Psoas muscle (tissue), 8 donors: ENCODE measurements around the gene GNAT3. TPM values are rescaled to one million over a fixed set of nuclear protein-coding genes. Genes with fewer than 3 reads are reported as not detected.

Experiments used
- ATAC-seq, 4 donors: fragments of 200-7000 bp; cut with Tn5 transposase; one replicate each; pipeline ENCODE4 v1.9.1; 2020; ENCODE audit warnings: moderate library complexity in 3 of 4, mild to moderate bottlenecking in 2 of 4
- DNase-seq, 2 donors: peaks; one replicate each; pipeline ENCODE4 v3.0.0-alpha.2; 2020
- H3K27ac ChIP-seq: fragments of 200-600 bp; one replicate; pipeline ENCODE4 v1.8.0; 2022
- H3K27me3 ChIP-seq, 3 donors: fragments of 200-600 bp in 1 of 3; one replicate each; pipeline versions ENCODE4 v1.6.1 to v1.8.0; 2013 to 2022; ENCODE audit warnings: low read length in 2 of 3, mild to moderate bottlenecking in 2 of 3, moderate library complexity in 1 of 3; ENCODE audit not compliant: insufficient read depth in 3 of 3
- H3K36me3 ChIP-seq, 2 donors: fragments of 200-600 bp in 1 of 2; one replicate each; pipeline versions ENCODE4 v1.6.1 to v1.8.0; 2013 to 2022; ENCODE audit warnings: low read depth in 1 of 2, mild to moderate bottlenecking in 1 of 2, moderate library complexity in 1 of 2; ENCODE audit not compliant: insufficient read depth in 1 of 2
- H3K4me1 ChIP-seq: fragments of 200-600 bp; one replicate; pipeline ENCODE4 v1.8.0; 2022
- H3K4me3 ChIP-seq: fragments of 200-600 bp; one replicate; pipeline ENCODE4 v1.8.0; 2022; ENCODE audit warnings: mild to moderate bottlenecking
- H3K9me3 ChIP-seq: fragments of 200-600 bp; one replicate; pipeline ENCODE4 v1.8.0; 2022
- WGBS, 3 donors: extraction: QIAGEN DNeasy Blood & Tissue Kit; methylation state at CpG; one replicate each; pipeline versions ENCODE4 v1.1.6 to v1.1.7; 2013; 5-methylcytosine and 5-hydroxymethylcytosine counted together
- intact Hi-C, 2 donors: fragments of 100-400 bp; cut with DNase I; formaldehyde crosslinking; loops; one replicate each; pipeline versions ENCODE4 v1.11.0 to v1.14.2; 2022
- polyA plus RNA-seq, 3 donors: library from polyadenylated mRNA; stranded (reverse); fragments of 200-250 nt; gene quantifications; one replicate each; pipeline ENCODE4 v1.2.3, GENCODE V29; 2013
- total RNA-seq, 4 donors: library from RNA; stranded (reverse); fragmentation: NEBNext Ultra II Directional in 2 of 4; extraction: Animal tissue kit (Norgen Biotek cat#: 25700) in 2 of 4; gene quantifications; one replicate each; pipeline versions ENCODE4 v1.2.1 to v1.2.4, GENCODE V29; 2021 to 2023
- TF ChIP-seq, protein P1 (sequence below): fragments of 200-600 bp; IDR thresholded peaks from one replicate; pipeline ENCODE4 v1.8.0; 2022; ENCODE audit warnings: antibody characterized with exemption
- donor health status: healthy with polysubstance abuse.
- donor health status: DM: no; HTN: no; CAD: no; lungs with moderate emphysema.
- donor health status: Bipolar disorder and iron deficiency.
- donor health status: healthy.
- donor health status: DM: yes; HTN: yes; CAD: no.
- donor health status: DM: no; HTN: no; CAD: no.
- donor health status: DM: no; HTN: no; CAD: no.
- donor health status: DM: yes; HTN: yes; CAD: no.

Gene GNAT3
- total and polyA plus RNA-seq, 7 donors = not detected

DNA sequence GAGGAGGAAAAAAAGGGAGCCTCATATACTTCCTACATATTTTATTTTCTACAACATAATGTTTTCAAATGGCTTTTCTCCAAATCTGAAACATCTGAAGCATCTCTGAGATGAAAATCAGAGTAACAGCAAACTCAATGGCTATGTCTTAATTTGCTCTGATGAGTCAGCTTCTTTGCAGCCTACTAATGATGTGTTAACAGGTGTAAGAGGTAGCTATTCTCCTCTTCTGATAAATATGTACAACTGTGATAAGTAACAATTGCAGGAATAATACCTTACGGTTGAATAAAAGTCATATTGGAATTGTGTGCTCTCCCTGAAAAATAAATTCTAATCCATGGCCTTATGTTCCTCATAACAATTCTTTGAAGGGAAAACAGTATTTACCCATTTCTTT lies 45.2 kb downstream of the GNAT3 start:
- H3K27ac ChIP-seq = no peak overlapping the region
- 65 to 72% (median 66%) methylated on average over 1 of the region's 1 CpG for WGBS, 3 donors
- H3K4me1 ChIP-seq = peaks cover 9% of the 10 kb centered on the region
- H3K27me3 ChIP-seq = no peaks in the 10 kb centered on the region
- no peaks in the 10 kb centered on the region for H3K9me3 ChIP-seq
- intact Hi-C loops = no loop called here
- DNase-seq (no peak), ATAC-seq (no peak)
- TF ChIP-seq, protein P1, sequence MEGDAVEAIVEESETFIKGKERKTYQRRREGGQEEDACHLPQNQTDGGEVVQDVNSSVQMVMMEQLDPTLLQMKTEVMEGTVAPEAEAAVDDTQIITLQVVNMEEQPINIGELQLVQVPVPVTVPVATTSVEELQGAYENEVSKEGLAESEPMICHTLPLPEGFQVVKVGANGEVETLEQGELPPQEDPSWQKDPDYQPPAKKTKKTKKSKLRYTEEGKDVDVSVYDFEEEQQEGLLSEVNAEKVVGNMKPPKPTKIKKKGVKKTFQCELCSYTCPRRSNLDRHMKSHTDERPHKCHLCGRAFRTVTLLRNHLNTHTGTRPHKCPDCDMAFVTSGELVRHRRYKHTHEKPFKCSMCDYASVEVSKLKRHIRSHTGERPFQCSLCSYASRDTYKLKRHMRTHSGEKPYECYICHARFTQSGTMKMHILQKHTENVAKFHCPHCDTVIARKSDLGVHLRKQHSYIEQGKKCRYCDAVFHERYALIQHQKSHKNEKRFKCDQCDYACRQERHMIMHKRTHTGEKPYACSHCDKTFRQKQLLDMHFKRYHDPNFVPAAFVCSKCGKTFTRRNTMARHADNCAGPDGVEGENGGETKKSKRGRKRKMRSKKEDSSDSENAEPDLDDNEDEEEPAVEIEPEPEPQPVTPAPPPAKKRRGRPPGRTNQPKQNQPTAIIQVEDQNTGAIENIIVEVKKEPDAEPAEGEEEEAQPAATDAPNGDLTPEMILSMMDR = no peak
- H3K4me3 ChIP-seq = no peak overlapping the region
- H3K36me3 ChIP-seq = no peaks in the 10 kb centered on the region

DNA sequence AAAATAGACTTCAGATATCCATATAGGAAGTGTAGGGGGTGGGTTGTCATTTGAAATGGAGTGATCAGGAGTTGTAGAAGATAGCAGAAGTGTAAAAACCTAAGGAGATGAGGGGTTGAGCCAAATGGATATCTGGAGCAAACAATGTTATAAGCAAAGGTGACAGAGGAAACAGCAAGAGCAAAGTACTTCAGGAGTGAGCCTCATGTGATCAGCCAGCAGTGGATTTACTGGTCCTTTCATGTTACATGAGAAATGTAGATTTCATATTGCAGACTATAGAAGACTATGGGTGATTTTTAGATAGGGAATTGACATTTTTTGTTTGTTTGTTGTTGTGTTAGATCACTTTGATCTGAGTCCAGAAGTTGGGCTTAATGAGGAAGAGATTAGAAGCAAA lies 47.7 kb downstream of the GNAT3 start:
- Histone ChIP-seq H3K4me1 (peaks cover 9% of the 10 kb centered on the region), H3K27ac (no peak overlapping the region), H3K36me3 (no peaks in the 10 kb centered on the region), H3K4me3 (no peak overlapping the region), H3K9me3 (no peaks in the 10 kb centered on the region), H3K27me3 (no peaks in the 10 kb centered on the region)
- no peak for DNase-seq
- TF ChIP-seq, protein P1 = no peak
- no peak for ATAC-seq
- intact Hi-C loops = no loop called here

DNA sequence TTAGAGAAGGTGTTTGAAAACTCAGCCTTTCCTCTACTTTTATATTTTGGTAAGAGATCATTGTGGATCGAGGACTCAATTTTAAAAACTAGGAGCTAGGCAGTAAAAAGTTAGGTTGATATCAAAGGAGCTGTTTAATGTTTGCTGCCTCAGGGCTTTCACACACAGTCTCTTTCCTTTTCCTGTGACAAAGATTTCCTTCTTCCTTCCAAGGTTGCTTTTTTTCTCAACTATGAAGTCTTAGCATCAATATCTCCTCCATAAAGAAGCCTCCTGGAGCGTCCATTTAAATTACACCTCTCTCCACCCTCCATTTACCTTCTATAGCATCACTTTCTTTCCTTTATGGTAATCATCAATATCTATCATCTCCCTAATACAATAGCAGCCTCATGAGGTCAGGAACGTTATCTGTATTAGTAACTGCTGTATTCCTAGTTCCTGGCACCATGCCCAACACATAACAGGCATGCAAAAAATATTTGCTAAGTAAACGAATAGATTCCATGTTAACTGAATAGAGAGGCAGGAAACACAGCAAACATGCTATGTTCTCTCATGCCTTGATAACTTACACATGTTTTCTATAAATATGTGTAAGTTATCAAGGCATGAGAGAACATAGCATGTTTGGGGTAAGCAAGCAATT lies 48.5 kb downstream of the GNAT3 start:
- Histone ChIP-seq H3K4me1 (peaks cover 9% of the 10 kb centered on the region), H3K27me3 (no peaks in the 10 kb centered on the region), H3K9me3 (no peaks in the 10 kb centered on the region), H3K27ac (no peak overlapping the region), H3K36me3 (no peaks in the 10 kb centered on the region), H3K4me3 (no peak overlapping the region)
- no peak for ATAC-seq
- TF ChIP-seq, protein P1 = no peak
- intact Hi-C loops = no loop called here
- WGBS, 3 donors = 59 to 66% (median 64%) methylated on average over 4 of the region's 4 CpGs
- no peak for DNase-seq

DNA sequence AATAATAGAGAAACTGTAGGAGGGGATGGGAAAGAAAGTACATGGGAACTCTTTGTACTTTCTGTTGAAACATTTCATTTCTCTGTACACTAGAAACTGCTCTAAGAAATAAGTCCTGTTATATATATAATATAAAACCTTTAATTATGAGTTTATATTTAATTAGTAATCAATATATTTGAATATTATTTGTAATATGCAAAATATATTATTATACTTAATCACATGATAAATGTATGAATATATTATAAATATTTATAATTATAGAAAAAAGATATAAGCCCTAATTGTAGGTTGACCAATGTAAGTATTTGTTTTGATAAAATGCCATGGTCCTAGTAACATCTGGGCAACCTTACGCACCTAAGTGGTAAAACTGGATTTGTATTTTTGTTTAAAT lies 51.0 kb downstream of the GNAT3 start:
- no peaks in the 10 kb centered on the region for H3K9me3 ChIP-seq
- H3K4me1 ChIP-seq = no peaks in the 10 kb centered on the region
- H3K36me3 ChIP-seq = no peaks in the 10 kb centered on the region
- H3K27ac ChIP-seq = no peak overlapping the region
- no peaks in the 10 kb centered on the region for H3K27me3 ChIP-seq
- TF ChIP-seq, protein P1 = no peak
- DNase-seq = no peak
- ATAC-seq = no peak
- no peak overlapping the region for H3K4me3 ChIP-seq
- WGBS, 3 donors = 95 to 100% (median 100%) methylated on average over 1 of the region's 1 CpG
- intact Hi-C loops = no loop called here
